Mesothelial cell of epicardium (in vitro differentiated cells): ENCODE data around the gene KCNE2. TPM values are rescaled to one million over a fixed set of nuclear protein-coding genes. Genes with fewer than 3 reads are reported as not detected.

Experiments used
- DNase-seq, 2 experiments: peaks; one replicate each; pipeline ENCODE4 v3.0.0; 2021; ENCODE audit warnings: low spot score in 2 of 2; ENCODE audit not compliant: unreplicated experiment in 2 of 2
- H3K27ac Mint-ChIP-seq: 2 replicates; pipeline ENCODE4 v1.8.0; 2021; ENCODE audit warnings: mixed read lengths
- H3K27me3 Mint-ChIP-seq: 2 replicates; pipeline ENCODE4 v1.8.0; 2021; ENCODE audit warnings: low read depth, mixed read lengths
- H3K36me3 Mint-ChIP-seq: 2 replicates; pipeline ENCODE4 v1.8.0; 2021; ENCODE audit warnings: mixed read lengths
- H3K4me1 Mint-ChIP-seq: 2 replicates; pipeline ENCODE4 v1.8.0; 2021; ENCODE audit warnings: mixed read lengths
- H3K4me3 Mint-ChIP-seq: 2 replicates; pipeline ENCODE4 v1.8.0; 2021; ENCODE audit warnings: mild to moderate bottlenecking, moderate library complexity, mixed read lengths
- H3K9me3 Mint-ChIP-seq: 2 replicates; pipeline ENCODE4 v1.8.0; 2021; ENCODE audit warnings: mixed read lengths
- CTCF ChIP-seq: fragments of 200-600 bp; sonication (generic); IDR thresholded peaks from one replicate; pipeline ENCODE4 v1.5.0; 2021; ENCODE audit warnings: antibody characterized with exemption; ENCODE audit not compliant: unreplicated experiment
- total RNA-seq: library from RNA; stranded (reverse); gene quantifications from 3 replicates; pipeline ENCODE4 v1.2.1, GENCODE V29; 2021

KCNE2 gene
- total RNA-seq, 1 donor from 2014 or later: 0.92 TPM

- H3K27ac Mint-ChIP-seq: no peak overlapping the region
- no peak overlapping the region for H3K4me3 Mint-ChIP-seq
- H3K27me3 Mint-ChIP-seq: no peaks in the 10 kb centered on the region
These were observed 25.6 kb upstream of the KCNE2 start for GRCh38 chr21:34338226-34338625.

GRCh38 chr21:34340061-34340460 is 23.7 kb upstream of the KCNE2 start:
- DNase-seq: no peak
- Mint-ChIP-seq H3K36me3 (no peaks in the 10 kb centered on the region), H3K9me3 (no peaks in the 10 kb centered on the region), H3K27ac (no peak overlapping the region), H3K27me3 (no peaks in the 10 kb centered on the region), H3K4me3 (no peak overlapping the region), H3K4me1 (peaks cover 9% of the 10 kb centered on the region)
- TF ChIP-seq CTCF: no peak

More at GRCh38 chr21:34338226-34338625, 25.6 kb upstream of the KCNE2 start:
- no peaks in the 10 kb centered on the region for H3K9me3 Mint-ChIP-seq
- H3K36me3 Mint-ChIP-seq: no peaks in the 10 kb centered on the region
- peaks cover 10% of the 10 kb centered on the region for H3K4me1 Mint-ChIP-seq
- DNase-seq: no peak
- TF ChIP-seq CTCF: no peak

- Mint-ChIP-seq H3K9me3 (no peaks in the 10 kb centered on the region), H3K27ac (no peak overlapping the region), H3K4me1 (peaks cover 9% of the 10 kb centered on the region), H3K4me3 (no peak overlapping the region), H3K36me3 (no peaks in the 10 kb centered on the region), H3K27me3 (no peaks in the 10 kb centered on the region)
- no peak for TF ChIP-seq CTCF
- DNase-seq: no peak
These were observed 21.3 kb upstream of the KCNE2 start for GRCh38 chr21:34342476-34342875.

- Mint-ChIP-seq H3K4me3 (no peak overlapping the region), H3K27ac (no peak overlapping the region), H3K27me3 (no peaks in the 10 kb centered on the region), H3K4me1 (peaks cover 12% of the 10 kb centered on the region), H3K9me3 (peaks cover 3% of the 10 kb centered on the region), H3K36me3 (peaks cover 2% of the 10 kb centered on the region)
- no peak for TF ChIP-seq CTCF
- DNase-seq: no peak
These were observed 20.5 kb upstream of the KCNE2 start for GRCh38 chr21:34343347-34343746.

- Mint-ChIP-seq H3K27ac (no peak overlapping the region), H3K27me3 (no peaks in the 10 kb centered on the region), H3K36me3 (peaks cover 2% of the 10 kb centered on the region), H3K4me3 (no peak overlapping the region), H3K9me3 (peaks cover 3% of the 10 kb centered on the region), H3K4me1 (peaks cover 12% of the 10 kb centered on the region)
- no peak for DNase-seq
- no peak for TF ChIP-seq CTCF
These were observed 19.9 kb upstream of the KCNE2 start for GRCh38 chr21:34343838-34344381.

GRCh38 chr21:34344584-34344983 is 19.2 kb upstream of the KCNE2 start:
- Mint-ChIP-seq H3K4me1 (peaks cover 12% of the 10 kb centered on the region), H3K4me3 (no peak overlapping the region), H3K27ac (no peak overlapping the region)

More at GRCh38 chr21:34344584-34344983, 19.2 kb upstream of the KCNE2 start:
- H3K27me3 Mint-ChIP-seq: no peaks in the 10 kb centered on the region
- no peak for DNase-seq
- no peak for TF ChIP-seq CTCF
- H3K9me3 Mint-ChIP-seq: peaks cover 3% of the 10 kb centered on the region
- H3K36me3 Mint-ChIP-seq: peaks cover 2% of the 10 kb centered on the region
